ENCODE data around the gene FAM47B. TPM values are rescaled to one million over a fixed set of nuclear protein-coding genes. Genes with fewer than 3 reads are reported as not detected.

The FAM47B gene
- total RNA-seq, 3 donors from 2014 or later: not detected

- H3K4me1 ChIP-seq (ENCODE audit: low read depth): no peaks in the 10 kb centered on the region
- ATAC-seq (no peak), DNase-seq (no peak)
- no peak overlapping the region for H3K4me3 ChIP-seq
- H3K36me3 ChIP-seq (ENCODE audit: low read depth): no peaks in the 10 kb centered on the region
- intact Hi-C loops (cut with DNase I, micrococcal nuclease): no loop called here
- H3K9me3 ChIP-seq: no peaks in the 10 kb centered on the region
- no peak for TF ChIP-seq CTCF (IDR thresholded peaks at IDR 0.05)
Observed at GRCh38 chrX:34909151-34909550, 33.4 kb upstream of the FAM47B start.

GRCh38 chrX:34915463-34916225 lies 27.0 kb upstream of the FAM47B start:
- DNase-seq (no peak), ATAC-seq (no peak)
- H3K4me3 ChIP-seq: no peak overlapping the region
- no peaks in the 10 kb centered on the region for H3K36me3 ChIP-seq (ENCODE audit: low read depth)
- H3K4me1 ChIP-seq (ENCODE audit: low read depth): no peaks in the 10 kb centered on the region
- no peaks in the 10 kb centered on the region for H3K9me3 ChIP-seq
- TF ChIP-seq CTCF (IDR thresholded peaks at IDR 0.05): no peak
- intact Hi-C loops (cut with DNase I, micrococcal nuclease): no loop called here

- H3K4me1 ChIP-seq (ENCODE audit: low read depth): no peaks in the 10 kb centered on the region
- H3K36me3 ChIP-seq (ENCODE audit: low read depth): no peaks in the 10 kb centered on the region
- DNase-seq (no peak), ATAC-seq (no peak)
- intact Hi-C loops (cut with DNase I, micrococcal nuclease): no loop called here
- no peak overlapping the region for H3K4me3 ChIP-seq
- no peak for TF ChIP-seq CTCF (IDR thresholded peaks at IDR 0.05)
- no peaks in the 10 kb centered on the region for H3K9me3 ChIP-seq
Observed at GRCh38 chrX:34917146-34917545, 25.4 kb upstream of the FAM47B start.

- ATAC-seq (no peak), DNase-seq (no peak)
- Histone ChIP-seq H3K4me3 (no peak overlapping the region), H3K9me3 (no peaks in the 10 kb centered on the region), H3K4me1 (ENCODE audit: low read depth) (no peaks in the 10 kb centered on the region), H3K36me3 (ENCODE audit: low read depth) (no peaks in the 10 kb centered on the region)
- intact Hi-C loops (cut with DNase I, micrococcal nuclease): no loop called here
- TF ChIP-seq CTCF (IDR thresholded peaks at IDR 0.05): no peak
Observed at GRCh38 chrX:34918091-34918736, 24.4 kb upstream of the FAM47B start.

GRCh38 chrX:34918856-34919255 lies 23.7 kb upstream of the FAM47B start:
- Histone ChIP-seq H3K9me3 (no peaks in the 10 kb centered on the region), H3K4me1 (ENCODE audit: low read depth) (no peaks in the 10 kb centered on the region), H3K4me3 (no peak overlapping the region), H3K36me3 (ENCODE audit: low read depth) (no peaks in the 10 kb centered on the region)
- ATAC-seq (no peak), DNase-seq (peak in 1 of 3 donors; percentile 1)
- no peak for TF ChIP-seq CTCF (IDR thresholded peaks at IDR 0.05)
- intact Hi-C loops (cut with DNase I, micrococcal nuclease): no loop called here
